HCT116 (cell line): ENCODE measurements around the gene LRP1. TPM values are rescaled to one million over a fixed set of nuclear protein-coding genes. Genes with fewer than 3 reads are reported as not detected.

Source experiments
- ATAC-seq: fragments of 200-7000 bp; cut with Tn5 transposase; 2 replicates; pipeline ENCODE4 v1.9.1; 2020; ENCODE audit warnings: mild to moderate bottlenecking, moderate library complexity
- BruUV-seq: library from RNA; stranded (reverse); fragments of 400-500 nt; replicated peaks from 2 replicates; lab custom pipeline; 2021; lab: Mats Ljungman, UMichigan
- CTCF ChIA-PET: fragments of 300-600 bp; sonication (Branson Sonifier 250); formaldehyde crosslinking; loops from one replicate; lab custom pipeline; 2021; ENCODE audit warnings: antibody characterized with exemption; lab: Charles Lee
- POLR2A ChIA-PET: fragments of 300-600, 350-600 bp; sonication (Branson Sonifier 250); formaldehyde crosslinking; loops from one replicate; lab custom pipeline; 2021; ENCODE audit warnings: antibody characterized with exemption; lab: Charles Lee
- RAD21 ChIA-PET, 2 experiments: fragments of 300-600 bp; sonication (Branson Sonifier 250); formaldehyde crosslinking; loops; one replicate each; lab custom pipeline; 2023; ENCODE audit warnings: low total read pairs in 2 of 2; ENCODE audit not compliant: uncharacterized antibody in 2 of 2, unreplicated experiment in 2 of 2, low non-redundant PET in 1 of 2; lab: Charles Lee
- DNase-seq: peaks from one replicate; pipeline ENCODE4 v3.0.0-alpha.2; 2010; ENCODE audit warnings: low read depth, low spot score
- H2AFZ ChIP-seq: fragments of 200-600 bp; shearing (Covaris generic), sonication (generic); 2 replicates; pipeline ENCODE4 v1.6.1; 2017; ENCODE audit warnings: low read depth, mixed run types, mixed read lengths, antibody characterized with exemption, low read length; ENCODE audit not compliant: poor library complexity, severe bottlenecking
- H3K27ac ChIP-seq: 2 replicates; pipeline ENCODE4 v1.5.1; 2012; ENCODE audit warnings: low read depth, low read length
- H3K27me3 ChIP-seq: fragments of 200-600 bp; sonication (generic); 2 replicates; pipeline ENCODE4 v1.6.1; 2016; ENCODE audit warnings: mixed run types, low read length, mixed read lengths; ENCODE audit not compliant: insufficient read depth
- H3K36me3 ChIP-seq, 2 experiments: fragments of 200-500 bp in 1 of 2; fragments of 200-600 bp in 1 of 2; sonication (Bioruptor generic) in 1 of 2; sonication (generic) in 1 of 2; 2 replicates each; pipeline versions ENCODE4 v1.5.1 to v1.6.1; 2014 to 2016; ENCODE audit warnings: low read length in 2 of 2, inconsistent platforms in 1 of 2, mixed read lengths in 1 of 2, mixed run types in 1 of 2; ENCODE audit not compliant: insufficient read depth in 2 of 2, control insufficient read depth in 1 of 2
- H3K4me1 ChIP-seq, 2 experiments: fragments of 200-600 bp in 1 of 2; sonication (generic) in 1 of 2; 2 replicates each; pipeline versions ENCODE4 v1.5.1 to v1.6.1; 2012 to 2017; ENCODE audit warnings: low read length in 2 of 2, inconsistent platforms in 1 of 2, mild to moderate bottlenecking in 1 of 2, mixed read lengths in 1 of 2, mixed run types in 1 of 2, moderate library complexity in 1 of 2; ENCODE audit not compliant: insufficient read depth in 2 of 2, control insufficient read depth in 1 of 2
- H3K4me2 ChIP-seq: fragments of 200-600 bp; sonication (generic); 2 replicates; pipeline ENCODE4 v1.6.1; 2017; ENCODE audit warnings: mixed run types, low read length, mixed read lengths
- H3K4me3 ChIP-seq, 2 experiments: fragments of 200-600 bp in 1 of 2; sonication (generic) in 1 of 2; replicated peaks in 1 of 2; 2 replicates each; pipeline ENCODE4 v1.5.1; 2011 to 2016; ENCODE audit warnings: low read length in 2 of 2, control low read depth in 1 of 2, low read depth in 1 of 2, mild to moderate bottlenecking in 1 of 2, mixed read lengths in 1 of 2, mixed run types in 1 of 2
- H3K79me2 ChIP-seq: fragments of 200-600 bp; sonication (generic); 2 replicates; pipeline ENCODE4 v1.6.1; 2017; ENCODE audit warnings: mild to moderate bottlenecking, mixed run types, low read length, moderate library complexity, mixed read lengths; ENCODE audit not compliant: insufficient read depth
- H3K9ac ChIP-seq: fragments of 200-600 bp; sonication (generic); 2 replicates; pipeline ENCODE4 v1.6.1; 2016; ENCODE audit warnings: low read length, mixed read lengths
- H3K9me2 ChIP-seq: fragments of 200-600 bp; sonication (generic), shearing (Covaris generic); 2 replicates; pipeline ENCODE4 v1.6.1; 2017; ENCODE audit warnings: mixed run types, mild to moderate bottlenecking, moderate library complexity; ENCODE audit not compliant: insufficient read depth
- H3K9me3 ChIP-seq, 2 experiments: fragments of 200-500 bp in 1 of 2; fragments of 200-600 bp in 1 of 2; sonication (Bioruptor generic) in 1 of 2; sonication (generic) in 1 of 2; 2 replicates each; pipeline ENCODE4 v1.6.1; 2014 to 2017; ENCODE audit warnings: low read length in 2 of 2, mixed read lengths in 2 of 2, inconsistent platforms in 1 of 2, low read depth in 1 of 2, mild to moderate bottlenecking in 1 of 2, mixed run types in 1 of 2, moderate library complexity in 1 of 2; ENCODE audit not compliant: control insufficient read depth in 1 of 2, insufficient read depth in 1 of 2
- H4K20me1 ChIP-seq: fragments of 200-600 bp; sonication (generic), shearing (Covaris generic); 2 replicates; pipeline ENCODE4 v1.6.1; 2017; ENCODE audit warnings: mixed run types, mild to moderate bottlenecking, moderate library complexity; ENCODE audit not compliant: insufficient read depth
- POLR2A ChIP-seq: IDR thresholded peaks from 2 replicates; pipeline ENCODE4 v1.7.0; 2011; ENCODE audit warnings: borderline replicate concordance; ENCODE audit not compliant: insufficient read depth, insufficient read length; ENCODE audit errors: extremely low read depth
- POLR2AphosphoS5 ChIP-seq: IDR thresholded peaks from 2 replicates; pipeline ENCODE4 v1.6.1; 2011; ENCODE audit warnings: mild to moderate bottlenecking, low read depth, low read length, moderate library complexity
- TCF7L2 ChIP-seq: IDR thresholded peaks from 2 replicates; pipeline ENCODE4 v1.7.0; 2011; ENCODE audit warnings: borderline replicate concordance, inconsistent platforms; ENCODE audit not compliant: insufficient read depth, insufficient read length; ENCODE audit errors: extremely low read depth
- ZFX ChIP-seq: fragments of 450-650 bp; IDR thresholded peaks from 2 replicates; pipeline ENCODE4 v1.6.1; 2017
- intact Hi-C: fragments of 100-400 bp; cut with micrococcal nuclease; formaldehyde crosslinking; loops from 2 replicates; pipeline ENCODE4 v1.10.0; 2022
- total RNA-seq: library from RNA; stranded (reverse); gene quantifications from one replicate; pipeline ENCODE4 v1.2.1, GENCODE V29; 2021; ENCODE audit not compliant: unreplicated experiment
- TF ChIP-seq, protein P1 (sequence below): IDR thresholded peaks from 2 replicates; pipeline ENCODE4 v1.6.1; 2012; ENCODE audit warnings: low read depth
- TF ChIP-seq, protein P2 (sequence below): IDR thresholded peaks from 2 replicates; pipeline ENCODE4 v1.6.1; 2011; ENCODE audit warnings: mild to moderate bottlenecking, low read length, moderate library complexity; ENCODE audit not compliant: insufficient replicate concordance; ENCODE audit errors: extremely low read depth
- TF ChIP-seq, protein P3 (sequence below), 3 experiments: fragments of 200-600 bp in 1 of 3; sonication (generic) in 1 of 3; IDR thresholded peaks in 2 of 3; conservative IDR thresholded peaks in 1 of 3; 2 replicates each; pipeline ENCODE4 v1.5.1; 2012 to 2017; ENCODE audit warnings: low read depth in 2 of 3, low read length in 2 of 3, antibody characterized with exemption in 1 of 3, borderline replicate concordance in 1 of 3, control low read depth in 1 of 3, mild to moderate bottlenecking in 1 of 3, mixed read lengths in 1 of 3, mixed run types in 1 of 3, moderate library complexity in 1 of 3; ENCODE audit not compliant: insufficient read depth in 1 of 3

The LRP1 gene
- total RNA-seq, 1 experiment from 2014 or later: 12.0 TPM

DNA sequence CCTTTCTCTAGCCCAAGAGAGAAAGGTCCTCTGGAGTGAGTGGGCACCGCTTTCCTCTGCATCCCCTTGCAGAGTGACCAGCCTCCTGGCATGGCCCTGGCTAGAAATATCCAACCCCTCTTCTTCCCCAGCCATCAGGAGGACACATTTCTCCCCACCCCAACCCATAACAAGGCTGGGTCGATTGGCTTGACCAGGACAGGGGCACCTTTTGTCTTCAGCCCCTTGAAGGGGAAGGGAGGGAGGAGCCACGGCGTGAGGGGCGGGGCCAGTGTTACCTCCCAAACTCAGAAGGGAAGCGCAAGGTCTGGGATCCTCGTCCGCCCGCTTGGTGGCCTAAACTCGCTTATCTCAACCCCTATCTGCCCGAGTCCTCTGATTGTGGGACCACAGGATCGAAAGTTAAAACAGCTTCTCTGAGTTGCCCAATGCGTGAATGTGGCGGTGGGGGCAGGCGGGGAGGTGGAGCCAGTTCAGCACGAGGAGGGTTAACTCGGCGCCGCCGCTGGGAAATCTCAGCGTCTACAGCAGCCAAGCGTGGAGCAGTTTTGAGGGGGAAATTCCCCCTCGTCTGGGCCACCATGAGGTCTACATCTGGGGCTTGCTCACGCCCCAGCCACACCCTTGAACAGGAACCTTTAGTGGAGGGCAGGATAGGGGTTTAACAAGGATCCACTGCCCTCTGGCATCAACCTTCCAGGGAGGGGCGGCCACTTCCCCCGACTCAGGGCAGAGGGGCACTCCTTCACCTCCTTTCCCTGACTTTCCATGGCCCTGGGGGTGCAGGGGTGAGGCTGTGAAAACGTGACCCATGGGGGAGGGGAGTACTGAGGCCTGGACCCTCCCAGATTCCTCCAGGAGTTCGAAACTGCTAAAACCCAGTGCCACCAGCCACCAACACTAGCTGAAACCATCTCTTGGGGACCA, 17.9 kb upstream of the LRP1 start:
- peaks cover 0 to 7% of the 10 kb centered on the region in 2 experiments; a peak in 1 of 4 replicates for H3K36me3 ChIP-seq
- H2AFZ ChIP-seq: no peak overlapping the region
- no peaks in the 10 kb centered on the region for H3K9me3 ChIP-seq
- DNase-seq (no peak), ATAC-seq (peak; percentile 46)
- H4K20me1 ChIP-seq: no peaks in the 10 kb centered on the region
- peaks cover 11 to 36% of the 10 kb centered on the region in 2 experiments for H3K4me1 ChIP-seq
- ChIA-PET RAD21 (interaction anchor here (0.6 to 2.3 kb wide), 6 partner anchors 22 to 63 kb away, joined by 3 to 36 read pairs (median 5); partner anchors contain the start of gene NEMP1 (in 1 of the 2)), POLR2A (interaction anchor here (1.3 to 3.3 kb wide), 13 partner anchors 8 to 422 kb away, joined by 3 to 55 read pairs (median 5); partner anchors contain the start of genes LRP1, NAB2, NEMP1 and PTGES3), CTCF (interaction anchor here (1.1 to 3.9 kb wide), 10 partner anchors 15 to 133 kb away, joined by 3 to 181 read pairs (median 20); partner anchors contain the start of genes LRP1, NAB2, NEMP1 and ZBTB39)
- H3K4me3 ChIP-seq: peak overlapping the region; percentile 80 to 81
- BruUV-seq: TSS peak; percentile 92
- intact Hi-C loops: loop anchor here (1.0 kb wide), 1 partner anchor 21 kb away; the partner anchor contains the start of gene NAB2
- H3K79me2 ChIP-seq: peaks cover 15% of the 10 kb centered on the region
- TF ChIP-seq, protein P1, sequence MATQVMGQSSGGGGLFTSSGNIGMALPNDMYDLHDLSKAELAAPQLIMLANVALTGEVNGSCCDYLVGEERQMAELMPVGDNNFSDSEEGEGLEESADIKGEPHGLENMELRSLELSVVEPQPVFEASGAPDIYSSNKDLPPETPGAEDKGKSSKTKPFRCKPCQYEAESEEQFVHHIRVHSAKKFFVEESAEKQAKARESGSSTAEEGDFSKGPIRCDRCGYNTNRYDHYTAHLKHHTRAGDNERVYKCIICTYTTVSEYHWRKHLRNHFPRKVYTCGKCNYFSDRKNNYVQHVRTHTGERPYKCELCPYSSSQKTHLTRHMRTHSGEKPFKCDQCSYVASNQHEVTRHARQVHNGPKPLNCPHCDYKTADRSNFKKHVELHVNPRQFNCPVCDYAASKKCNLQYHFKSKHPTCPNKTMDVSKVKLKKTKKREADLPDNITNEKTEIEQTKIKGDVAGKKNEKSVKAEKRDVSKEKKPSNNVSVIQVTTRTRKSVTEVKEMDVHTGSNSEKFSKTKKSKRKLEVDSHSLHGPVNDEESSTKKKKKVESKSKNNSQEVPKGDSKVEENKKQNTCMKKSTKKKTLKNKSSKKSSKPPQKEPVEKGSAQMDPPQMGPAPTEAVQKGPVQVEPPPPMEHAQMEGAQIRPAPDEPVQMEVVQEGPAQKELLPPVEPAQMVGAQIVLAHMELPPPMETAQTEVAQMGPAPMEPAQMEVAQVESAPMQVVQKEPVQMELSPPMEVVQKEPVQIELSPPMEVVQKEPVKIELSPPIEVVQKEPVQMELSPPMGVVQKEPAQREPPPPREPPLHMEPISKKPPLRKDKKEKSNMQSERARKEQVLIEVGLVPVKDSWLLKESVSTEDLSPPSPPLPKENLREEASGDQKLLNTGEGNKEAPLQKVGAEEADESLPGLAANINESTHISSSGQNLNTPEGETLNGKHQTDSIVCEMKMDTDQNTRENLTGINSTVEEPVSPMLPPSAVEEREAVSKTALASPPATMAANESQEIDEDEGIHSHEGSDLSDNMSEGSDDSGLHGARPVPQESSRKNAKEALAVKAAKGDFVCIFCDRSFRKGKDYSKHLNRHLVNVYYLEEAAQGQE: no peak
- TF ChIP-seq, protein P2, sequence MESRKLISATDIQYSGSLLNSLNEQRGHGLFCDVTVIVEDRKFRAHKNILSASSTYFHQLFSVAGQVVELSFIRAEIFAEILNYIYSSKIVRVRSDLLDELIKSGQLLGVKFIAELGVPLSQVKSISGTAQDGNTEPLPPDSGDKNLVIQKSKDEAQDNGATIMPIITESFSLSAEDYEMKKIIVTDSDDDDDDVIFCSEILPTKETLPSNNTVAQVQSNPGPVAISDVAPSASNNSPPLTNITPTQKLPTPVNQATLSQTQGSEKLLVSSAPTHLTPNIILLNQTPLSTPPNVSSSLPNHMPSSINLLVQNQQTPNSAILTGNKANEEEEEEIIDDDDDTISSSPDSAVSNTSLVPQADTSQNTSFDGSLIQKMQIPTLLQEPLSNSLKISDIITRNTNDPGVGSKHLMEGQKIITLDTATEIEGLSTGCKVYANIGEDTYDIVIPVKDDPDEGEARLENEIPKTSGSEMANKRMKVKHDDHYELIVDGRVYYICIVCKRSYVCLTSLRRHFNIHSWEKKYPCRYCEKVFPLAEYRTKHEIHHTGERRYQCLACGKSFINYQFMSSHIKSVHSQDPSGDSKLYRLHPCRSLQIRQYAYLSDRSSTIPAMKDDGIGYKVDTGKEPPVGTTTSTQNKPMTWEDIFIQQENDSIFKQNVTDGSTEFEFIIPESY: peak; percentile 25
- TF ChIP-seq ZFX: peak; percentile 39; the same call in 1 of the 2 replicates
- no peak for TF ChIP-seq TCF7L2
- peak; percentile 76 for TF ChIP-seq POLR2AphosphoS5
- TF ChIP-seq POLR2A: peak; percentile 42
- TF ChIP-seq, protein P3, sequence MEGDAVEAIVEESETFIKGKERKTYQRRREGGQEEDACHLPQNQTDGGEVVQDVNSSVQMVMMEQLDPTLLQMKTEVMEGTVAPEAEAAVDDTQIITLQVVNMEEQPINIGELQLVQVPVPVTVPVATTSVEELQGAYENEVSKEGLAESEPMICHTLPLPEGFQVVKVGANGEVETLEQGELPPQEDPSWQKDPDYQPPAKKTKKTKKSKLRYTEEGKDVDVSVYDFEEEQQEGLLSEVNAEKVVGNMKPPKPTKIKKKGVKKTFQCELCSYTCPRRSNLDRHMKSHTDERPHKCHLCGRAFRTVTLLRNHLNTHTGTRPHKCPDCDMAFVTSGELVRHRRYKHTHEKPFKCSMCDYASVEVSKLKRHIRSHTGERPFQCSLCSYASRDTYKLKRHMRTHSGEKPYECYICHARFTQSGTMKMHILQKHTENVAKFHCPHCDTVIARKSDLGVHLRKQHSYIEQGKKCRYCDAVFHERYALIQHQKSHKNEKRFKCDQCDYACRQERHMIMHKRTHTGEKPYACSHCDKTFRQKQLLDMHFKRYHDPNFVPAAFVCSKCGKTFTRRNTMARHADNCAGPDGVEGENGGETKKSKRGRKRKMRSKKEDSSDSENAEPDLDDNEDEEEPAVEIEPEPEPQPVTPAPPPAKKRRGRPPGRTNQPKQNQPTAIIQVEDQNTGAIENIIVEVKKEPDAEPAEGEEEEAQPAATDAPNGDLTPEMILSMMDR (IDR thresholded peaks at IDR 0.05 in 2 of 3, conservative IDR thresholded peaks at IDR 0.05 in 1 of 3; ENCODE audit: borderline replicate concordance in 1 of 3, insufficient read depth in 1 of 3, low read depth in 2 of 3, low read length in 2 of 3): no peak
- peak overlapping the region; percentile 96 for H3K9ac ChIP-seq
- peak overlapping the region; percentile 91 for H3K27ac ChIP-seq
- H3K9me2 ChIP-seq: no peaks in the 10 kb centered on the region
- H3K27me3 ChIP-seq: no peaks in the 10 kb centered on the region
- H3K4me2 ChIP-seq: peak overlapping the region; percentile 92
